Uterus (tissue), 2 donors: ENCODE data around the gene SMARCA4.

Experiments
- POLR2A ChIP-seq, 2 donors: fragments of 450-650 bp; IDR thresholded peaks; one replicate each; pipeline ENCODE4 v1.6.1; 2016; ENCODE audit warnings: antibody characterized with exemption in 2 of 2, mild to moderate bottlenecking in 1 of 2, moderate library complexity in 1 of 2
- TF ChIP-seq, protein P1 (sequence below), 4 experiments: fragments of 200-600 bp in 2 of 4; fragments of 450-650 bp in 2 of 4; sonication (generic) in 2 of 4; IDR thresholded peaks; one replicate each; pipeline ENCODE4 v1.5.1; 2016 to 2019; ENCODE audit warnings: antibody characterized with exemption in 4 of 4, mild to moderate bottlenecking in 2 of 4, moderate library complexity in 1 of 4

DNA sequence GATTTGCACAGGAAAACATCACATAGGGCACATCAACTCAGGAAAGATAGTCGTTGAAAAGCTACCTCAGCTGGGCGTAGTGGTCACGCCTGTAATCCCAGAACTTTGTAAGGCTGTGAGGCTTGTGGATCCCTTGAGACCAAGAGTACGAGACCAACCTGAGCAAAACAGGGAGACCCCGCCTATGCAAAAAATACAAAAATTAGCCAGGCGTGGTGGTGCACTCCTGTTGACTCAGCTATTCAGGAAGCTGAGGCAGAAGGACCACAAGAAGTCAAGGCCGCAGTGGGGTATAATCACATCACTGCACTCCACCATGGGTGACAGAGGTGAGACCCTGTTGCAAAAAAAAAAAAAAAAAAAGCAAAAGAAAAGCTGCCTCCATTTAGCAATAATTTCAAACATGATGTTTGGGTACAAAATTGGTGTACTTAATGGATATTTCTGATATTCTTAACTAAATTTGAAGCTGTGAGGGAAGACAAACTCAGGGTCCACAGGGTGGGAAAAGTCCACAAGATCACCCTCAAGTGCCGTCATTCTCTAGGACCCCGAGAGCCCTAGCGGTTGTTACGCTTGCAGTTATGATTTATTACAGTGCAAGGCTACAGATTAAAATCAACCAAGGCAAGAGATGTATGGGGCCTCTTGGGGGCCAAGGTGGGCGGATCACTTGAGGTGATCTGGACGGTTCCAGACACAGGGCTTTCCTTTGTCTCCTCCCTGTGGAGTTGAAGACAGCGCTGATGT lies 86.0 kb downstream of the SMARCA4 start:
- TF ChIP-seq, protein P1, sequence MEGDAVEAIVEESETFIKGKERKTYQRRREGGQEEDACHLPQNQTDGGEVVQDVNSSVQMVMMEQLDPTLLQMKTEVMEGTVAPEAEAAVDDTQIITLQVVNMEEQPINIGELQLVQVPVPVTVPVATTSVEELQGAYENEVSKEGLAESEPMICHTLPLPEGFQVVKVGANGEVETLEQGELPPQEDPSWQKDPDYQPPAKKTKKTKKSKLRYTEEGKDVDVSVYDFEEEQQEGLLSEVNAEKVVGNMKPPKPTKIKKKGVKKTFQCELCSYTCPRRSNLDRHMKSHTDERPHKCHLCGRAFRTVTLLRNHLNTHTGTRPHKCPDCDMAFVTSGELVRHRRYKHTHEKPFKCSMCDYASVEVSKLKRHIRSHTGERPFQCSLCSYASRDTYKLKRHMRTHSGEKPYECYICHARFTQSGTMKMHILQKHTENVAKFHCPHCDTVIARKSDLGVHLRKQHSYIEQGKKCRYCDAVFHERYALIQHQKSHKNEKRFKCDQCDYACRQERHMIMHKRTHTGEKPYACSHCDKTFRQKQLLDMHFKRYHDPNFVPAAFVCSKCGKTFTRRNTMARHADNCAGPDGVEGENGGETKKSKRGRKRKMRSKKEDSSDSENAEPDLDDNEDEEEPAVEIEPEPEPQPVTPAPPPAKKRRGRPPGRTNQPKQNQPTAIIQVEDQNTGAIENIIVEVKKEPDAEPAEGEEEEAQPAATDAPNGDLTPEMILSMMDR (IDR thresholded peaks at IDR 0.05): no peak
- TF ChIP-seq POLR2A (IDR thresholded peaks at IDR 0.05): no peak
